Stomach (tissue), 9 donors: ENCODE results near the gene CHKB. TPM values are rescaled to one million over a fixed set of nuclear protein-coding genes. Genes with fewer than 3 reads are reported as not detected.

Source experiments
- DNase-seq, 2 donors: peaks; one replicate each; pipeline versions ENCODE4 v3.0.0 to v3.0.0-alpha.2; 2013 to 2019
- H3K27ac ChIP-seq, 5 donors: fragments of 200-600 bp in 4 of 5; sonication (generic) in 4 of 5; one replicate each; pipeline ENCODE4 v1.5.1; 2013 to 2019; ENCODE audit warnings: mild to moderate bottlenecking in 1 of 5, moderate library complexity in 1 of 5
- H3K27me3 ChIP-seq, 3 donors: fragments of 200-600 bp; sonication (generic); one replicate each; pipeline ENCODE4 v1.5.1; 2017 to 2019; ENCODE audit warnings: mixed run types in 1 of 3
- H3K36me3 ChIP-seq, 4 donors: fragments of 200-600 bp; sonication (generic); 1 replicate in 3 of 4; 2 replicates in 1 of 4; pipeline ENCODE4 v1.5.1; 2016 to 2019
- H3K4me1 ChIP-seq, 4 donors: fragments of 200-600 bp; sonication (generic); one replicate each; pipeline ENCODE4 v1.5.1; 2016 to 2019
- H3K4me3 ChIP-seq, 4 donors: fragments of 200-600 bp; sonication (generic) in 3 of 4; one replicate each; pipeline ENCODE4 v1.5.1; 2016 to 2019; ENCODE audit warnings: mild to moderate bottlenecking in 1 of 4
- H3K9me3 ChIP-seq, 4 donors: fragments of 200-600 bp; sonication (generic); one replicate each; pipeline ENCODE4 v1.5.1; 2016 to 2019
- CTCF ChIP-seq, 7 experiments: fragments of 450-650 bp in 4 of 7; fragments of 200-600 bp in 3 of 7; sonication (generic) in 3 of 7; IDR thresholded peaks; one replicate each; pipeline ENCODE4 v1.5.1; 2016 to 2019; ENCODE audit warnings: antibody characterized with exemption in 7 of 7, control low read depth in 2 of 7, mild to moderate bottlenecking in 1 of 7
- EP300 ChIP-seq: sonication (generic); formaldehyde crosslinking; IDR thresholded peaks from one replicate; pipeline ENCODE4 v1.6.1; 2017; ENCODE audit warnings: antibody characterized with exemption
- POLR2A ChIP-seq, 4 donors: fragments of 450-650 bp; IDR thresholded peaks; one replicate each; pipeline ENCODE4 v1.6.1; 2016; ENCODE audit warnings: antibody characterized with exemption in 4 of 4, control low read depth in 2 of 4, mild to moderate bottlenecking in 1 of 4, moderate library complexity in 1 of 4
- POLR2AphosphoS5 ChIP-seq, 3 donors: sonication (generic); formaldehyde crosslinking; IDR thresholded peaks; one replicate each; pipeline ENCODE4 v1.6.1; 2016; ENCODE audit warnings: antibody characterized with exemption in 3 of 3
- WGBS, 5 donors: extraction: QIAGEN DNeasy Blood & Tissue Kit in 3 of 5; methylation state at CpG; one replicate each; pipeline versions ENCODE4 v1.1.5 to v1.1.7; 2013 to 2018; 5-methylcytosine and 5-hydroxymethylcytosine counted together
- intact Hi-C: fragments of 100-400 bp; cut with DNase I; formaldehyde crosslinking; loops from one replicate; pipeline ENCODE4 v1.15.1; 2023; ENCODE audit warnings: low total_unique reads
- polyA plus RNA-seq, 3 donors: library from polyadenylated mRNA; stranded (reverse); fragments of 200-250 nt; gene quantifications; one replicate each; pipeline ENCODE4 v1.2.3, GENCODE V29; 2013
- total RNA-seq, 5 donors: library from RNA; depleted of rRNA; stranded (reverse); fragments of >200 nt; gene quantifications; one replicate each; pipeline versions ENCODE4 v1.1.0 to v1.2.3, GENCODE V29; 2014 to 2016
- donor health status: healthy with polysubstance abuse.
- donor health status: Bipolar disorder and iron deficiency.
- donor health status: healthy.

Gene CHKB
- total and polyA plus RNA-seq, 8 donors, result 31.9 to 283 (median 118) TPM

- DNase-seq, result peak in 1 of 2 donors; percentile 58
- WGBS, 5 donors, result 9 to 21% (median 11%) methylated on average over 6 to 56 of the region's 56 CpGs
- H3K27ac ChIP-seq, result peak overlapping the region; percentile 23 to 60 (median 28)
- no peak for TF ChIP-seq POLR2A (IDR thresholded peaks at IDR 0.05)
- TF ChIP-seq POLR2AphosphoS5 (IDR thresholded peaks at IDR 0.05), result no peak
- no peak for TF ChIP-seq EP300
- no peak for TF ChIP-seq CTCF (IDR thresholded peaks at IDR 0.05)
- H3K27me3 ChIP-seq, result peaks cover 11 to 76% (median 26%) of the 10 kb centered on the region in 3 donors
- H3K9me3 ChIP-seq, result no peaks in the 10 kb centered on the region
- peaks cover 17 to 51% (median 34%) of the 10 kb centered on the region in 4 donors for H3K4me1 ChIP-seq
- H3K4me3 ChIP-seq, result peak overlapping the region; percentile 29 to 42 (median 32)
- H3K36me3 ChIP-seq, result no peaks in the 10 kb centered on the region
- intact Hi-C loops, result no loop called here
Observed at GRCh38 chr22:50548040-50548920, 34.4 kb downstream of the CHKB start.

- 13 to 38% (median 28%) methylated on average over 19 to 35 of the region's 35 CpGs for WGBS, 5 donors
- H3K9me3 ChIP-seq, result no peaks in the 10 kb centered on the region
- TF ChIP-seq EP300 (no peak), POLR2AphosphoS5 (IDR thresholded peaks at IDR 0.05) (no peak), CTCF (IDR thresholded peaks at IDR 0.05) (no peak), POLR2A (IDR thresholded peaks at IDR 0.05) (no peak)
Observed at GRCh38 chr22:50547263-50547985, 35.2 kb downstream of the CHKB start.

DNA sequence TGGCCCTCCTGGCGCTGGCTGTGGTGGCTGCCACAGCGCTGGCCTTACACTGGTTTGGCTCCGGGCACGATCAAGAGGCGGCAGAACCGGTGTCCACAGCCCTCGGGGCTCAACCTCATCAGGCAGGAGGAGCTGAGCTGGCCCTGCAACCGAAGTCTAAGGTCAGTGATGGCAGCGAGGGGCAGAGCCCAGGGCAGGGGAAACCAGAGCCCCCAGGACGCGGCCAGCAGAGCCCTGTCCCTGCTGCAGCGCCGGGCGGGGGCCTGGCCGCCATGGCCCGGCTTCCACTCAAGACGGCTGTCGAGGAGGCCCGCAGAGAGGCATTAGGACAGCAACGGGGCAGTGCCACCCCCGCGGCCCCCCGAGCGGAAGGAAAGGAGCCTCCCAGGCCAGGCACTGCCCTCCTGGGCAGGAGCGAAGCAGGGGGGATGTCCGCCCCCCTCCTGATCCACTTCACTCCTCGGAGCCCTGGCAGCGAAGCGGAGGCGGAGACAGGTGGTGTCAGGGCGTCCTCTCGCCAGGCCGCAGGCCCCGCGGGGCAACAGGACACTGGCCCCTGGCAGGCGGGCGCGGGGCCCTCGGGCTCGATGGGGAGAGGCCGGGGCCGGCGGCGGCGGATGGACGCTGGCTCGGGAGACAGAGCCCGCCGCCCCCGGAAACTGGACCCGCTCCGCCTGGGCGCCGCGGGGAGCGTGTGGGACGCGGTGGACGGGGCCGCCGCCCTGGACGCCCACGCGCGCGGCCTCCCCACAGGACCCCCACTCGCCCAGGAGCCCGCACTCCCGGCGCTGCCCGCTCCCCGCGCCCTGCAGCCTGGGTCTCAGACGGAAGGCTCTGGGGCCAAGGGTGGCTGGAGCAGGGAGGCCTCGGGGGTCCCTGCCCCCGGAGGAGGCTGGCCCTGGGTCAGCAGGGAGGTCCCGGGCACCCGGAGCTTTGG is 36.1 kb downstream of the CHKB start:
- H3K27ac ChIP-seq, result no peak overlapping the region
- H3K36me3 ChIP-seq, result no peaks in the 10 kb centered on the region
- peaks cover 11 to 76% (median 26%) of the 10 kb centered on the region in 3 donors for H3K27me3 ChIP-seq
- H3K9me3 ChIP-seq, result no peaks in the 10 kb centered on the region
- H3K4me3 ChIP-seq, result no peak overlapping the region
- intact Hi-C loops, result no loop called here
- no peak for TF ChIP-seq CTCF (IDR thresholded peaks at IDR 0.05)
- no peak for TF ChIP-seq POLR2AphosphoS5 (IDR thresholded peaks at IDR 0.05)
- TF ChIP-seq POLR2A (IDR thresholded peaks at IDR 0.05), result no peak
- TF ChIP-seq EP300, result no peak
- no peak for DNase-seq
- peaks cover 17 to 51% (median 34%) of the 10 kb centered on the region in 4 donors for H3K4me1 ChIP-seq
- WGBS, 5 donors, result 53 to 70% (median 67%) methylated on average over 19 to 78 of the region's 78 CpGs

More at GRCh38 chr22:50547263-50547985, 35.2 kb downstream of the CHKB start:
- peaks cover 17 to 51% (median 34%) of the 10 kb centered on the region in 4 donors for H3K4me1 ChIP-seq
- no peak for DNase-seq
- H3K4me3 ChIP-seq, result no peak overlapping the region
- H3K27ac ChIP-seq, result no peak overlapping the region
- H3K36me3 ChIP-seq, result no peaks in the 10 kb centered on the region
- intact Hi-C loops, result no loop called here
- peaks cover 11 to 76% (median 26%) of the 10 kb centered on the region in 3 donors for H3K27me3 ChIP-seq
